ENCODE data around the gene KLHL12. TPM values are rescaled to one million over a fixed set of nuclear protein-coding genes. Genes with fewer than 3 reads are reported as not detected.

Gene KLHL12
- total and polyA plus RNA-seq, 10 of the 15 experiments (the other 5 are each of a cell fraction or from before 2014, with no cell fraction given) = 16.0 to 53.8 (median 30.3) TPM

GRCh38 chr1:202909494-202909893 is 17.5 kb downstream of the KLHL12 start:
- Histone ChIP-seq H3K9me3 (replicated peaks; ENCODE audit: control insufficient read depth, insufficient read depth, low read length) (no peaks in the 10 kb centered on the region), H3K4me2 (ENCODE audit: control insufficient read depth, insufficient read depth) (no peak overlapping the region), H3K4me1 (ENCODE audit: control insufficient read depth, insufficient read depth, low read length) (no peaks in the 10 kb centered on the region), H3K79me2 (ENCODE audit: control insufficient read depth, insufficient read depth, low read length) (no peaks in the 10 kb centered on the region), H3K9ac (ENCODE audit: control insufficient read depth, insufficient read depth, low read length) (no peak overlapping the region), H3K36me3 (ENCODE audit: control insufficient read depth in 2 of 2, insufficient read depth in 2 of 2, low read length in 1 of 2) (peaks cover 2 to 31% of the 10 kb centered on the region in 2 experiments), H4K20me1 (ENCODE audit: control insufficient read depth, insufficient read depth) (no peaks in the 10 kb centered on the region), H2AFZ (ENCODE audit: control insufficient read depth, low read depth, low read length) (no peak overlapping the region), H3K27ac (ENCODE audit: control insufficient read depth, insufficient read depth) (no peak overlapping the region), H3K27me3 (replicated peaks in 1 of 2; ENCODE audit: control insufficient read depth in 2 of 2, insufficient read depth in 2 of 2, low read length in 1 of 2) (no peaks in the 10 kb centered on the region), H3K4me3 (no peak overlapping the region)
- no peak for DNase-seq (ENCODE audit: low read depth, low spot score)
- CTCF ChIA-PET = no interaction called here
- SMC1A ChIA-PET (ENCODE audit: uncharacterized antibody, unreplicated experiment) = no interaction called here
- FAIRE-seq = no peak
- intact Hi-C loops (cut with micrococcal nuclease; ENCODE audit: unreplicated experiment) (no loop called here), in situ Hi-C loops (cut with MboI) (no loop called here)
- TF ChIP-seq MXI1 (IDR thresholded peaks at IDR 0.05; ENCODE audit: low read depth, low read length) (no peak), ESRRA (IDR thresholded peaks at IDR 0.05; ENCODE audit: low read length) (no peak), KDM1A (IDR thresholded peaks at IDR 0.05; ENCODE audit: borderline replicate concordance) (no peak), SIX5 (IDR thresholded peaks at IDR 0.05; ENCODE audit: low read depth, low read length, severe bottlenecking) (no peak), ETV6 (conservative IDR thresholded peaks at IDR 0.05 in 1 of 2, IDR thresholded peaks at IDR 0.05 in 1 of 2; ENCODE audit: borderline replicate concordance in 1 of 2, low read depth in 1 of 2) (no peak)
- WGBS (ENCODE audit: insufficient coverage, insufficient replicate concordance, low lambda C conversion rate, missing lambda C conversion rate) = 91% methylated on average over 1 of the region's 1 CpG
- POLR2A ChIA-PET = interaction anchor here (0.5 kb wide), 1 partner anchor 156 kb away, joined by 7 read pairs; no protein-coding TSS in a partner anchor
- no TSS peak for BruUV-seq (replicated peaks)
- no peak for ATAC-seq
- RAD21 ChIA-PET (ENCODE audit: unreplicated experiment) = no interaction called here

GRCh38 chr1:202908998-202909397 is 18.0 kb downstream of the KLHL12 start:
- intact Hi-C loops (cut with micrococcal nuclease; ENCODE audit: unreplicated experiment) = no loop called here
- no peaks in the 10 kb centered on the region for H3K9me3 ChIP-seq (replicated peaks; ENCODE audit: control insufficient read depth, insufficient read depth, low read length)
- BruUV-seq (replicated peaks) = no TSS peak
- WGBS (ENCODE audit: insufficient coverage, insufficient replicate concordance, low lambda C conversion rate, missing lambda C conversion rate) = 98% methylated on average over 6 of the region's 6 CpGs
- no peak overlapping the region for H2AFZ ChIP-seq (ENCODE audit: control insufficient read depth, low read depth, low read length)
- ChIA-PET SMC1A (ENCODE audit: uncharacterized antibody, unreplicated experiment) (no interaction called here), RAD21 (ENCODE audit: unreplicated experiment) (no interaction called here), POLR2A (no interaction called here), CTCF (no interaction called here)
- peaks cover 2 to 30% of the 10 kb centered on the region in 2 experiments for H3K36me3 ChIP-seq (ENCODE audit: control insufficient read depth in 2 of 2, insufficient read depth in 2 of 2, low read length in 1 of 2)
- H3K4me2 ChIP-seq (ENCODE audit: control insufficient read depth, insufficient read depth) = no peak overlapping the region
- no peaks in the 10 kb centered on the region for H3K4me1 ChIP-seq (ENCODE audit: control insufficient read depth, insufficient read depth, low read length)
- in situ Hi-C loops (cut with MboI) = no loop called here
- no peaks in the 10 kb centered on the region for H3K27me3 ChIP-seq (replicated peaks in 1 of 2; ENCODE audit: control insufficient read depth in 2 of 2, insufficient read depth in 2 of 2, low read length in 1 of 2)
- no peaks in the 10 kb centered on the region for H4K20me1 ChIP-seq (ENCODE audit: control insufficient read depth, insufficient read depth)
- no peak overlapping the region for H3K9ac ChIP-seq (ENCODE audit: control insufficient read depth, insufficient read depth, low read length)
- ATAC-seq = no peak
- no peak for FAIRE-seq
- no peak for DNase-seq (ENCODE audit: low read depth, low spot score)
- H3K79me2 ChIP-seq (ENCODE audit: control insufficient read depth, insufficient read depth, low read length) = no peaks in the 10 kb centered on the region
- H3K27ac ChIP-seq (ENCODE audit: control insufficient read depth, insufficient read depth) = no peak overlapping the region
- no peak overlapping the region for H3K4me3 ChIP-seq
- no peak for TF ChIP-seq TCF3 (IDR thresholded peaks at IDR 0.05; ENCODE audit: borderline replicate concordance, insufficient read depth, low read depth, low read length)
- TF ChIP-seq IRF5 (IDR thresholded peaks at IDR 0.05; ENCODE audit: borderline replicate concordance) = no peak
- no peak for TF ChIP-seq CHD1 (IDR thresholded peaks at IDR 0.05; ENCODE audit: low read depth, low read length)
- TF ChIP-seq MXI1 (IDR thresholded peaks at IDR 0.05; ENCODE audit: low read depth, low read length) = no peak
- no peak for TF ChIP-seq CREB1 (IDR thresholded peaks at IDR 0.05; ENCODE audit: low read depth)
- TF ChIP-seq SMARCA5 (IDR thresholded peaks at IDR 0.05) = no peak
- no peak for TF ChIP-seq BCL3 (IDR thresholded peaks at IDR 0.05; ENCODE audit: borderline replicate concordance, insufficient read depth, low read depth, low read length, poor library complexity, severe bottlenecking)
- TF ChIP-seq ZSCAN29 (IDR thresholded peaks at IDR 0.05) = no peak
- no peak for TF ChIP-seq WRNIP1 (IDR thresholded peaks at IDR 0.05; ENCODE audit: borderline replicate concordance, low read depth, low read length)
- no peak for TF ChIP-seq IKZF2 (IDR thresholded peaks at IDR 0.05)
- TF ChIP-seq, protein P1, sequence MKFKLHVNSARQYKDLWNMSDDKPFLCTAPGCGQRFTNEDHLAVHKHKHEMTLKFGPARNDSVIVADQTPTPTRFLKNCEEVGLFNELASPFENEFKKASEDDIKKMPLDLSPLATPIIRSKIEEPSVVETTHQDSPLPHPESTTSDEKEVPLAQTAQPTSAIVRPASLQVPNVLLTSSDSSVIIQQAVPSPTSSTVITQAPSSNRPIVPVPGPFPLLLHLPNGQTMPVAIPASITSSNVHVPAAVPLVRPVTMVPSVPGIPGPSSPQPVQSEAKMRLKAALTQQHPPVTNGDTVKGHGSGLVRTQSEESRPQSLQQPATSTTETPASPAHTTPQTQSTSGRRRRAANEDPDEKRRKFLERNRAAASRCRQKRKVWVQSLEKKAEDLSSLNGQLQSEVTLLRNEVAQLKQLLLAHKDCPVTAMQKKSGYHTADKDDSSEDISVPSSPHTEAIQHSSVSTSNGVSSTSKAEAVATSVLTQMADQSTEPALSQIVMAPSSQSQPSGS (IDR thresholded peaks at IDR 0.05; ENCODE audit: low read length) = no peak
